Stimulated activated CD8-positive, alpha-beta memory T cell treated with anti-CD3 and anti-CD28 coated beads, Interleukin-12 subunit alpha, Interleukin-12 subunit beta, amount 100 ng/mL, for 24 hours (primary cell): ENCODE data around the gene CRMP1.

ENCODE experiments used
- DNase-seq: peaks from one replicate; pipeline ENCODE4 v3.0.0-alpha.2; 2020; ENCODE audit errors: extremely low read depth

Gene CRMP1

DNA sequence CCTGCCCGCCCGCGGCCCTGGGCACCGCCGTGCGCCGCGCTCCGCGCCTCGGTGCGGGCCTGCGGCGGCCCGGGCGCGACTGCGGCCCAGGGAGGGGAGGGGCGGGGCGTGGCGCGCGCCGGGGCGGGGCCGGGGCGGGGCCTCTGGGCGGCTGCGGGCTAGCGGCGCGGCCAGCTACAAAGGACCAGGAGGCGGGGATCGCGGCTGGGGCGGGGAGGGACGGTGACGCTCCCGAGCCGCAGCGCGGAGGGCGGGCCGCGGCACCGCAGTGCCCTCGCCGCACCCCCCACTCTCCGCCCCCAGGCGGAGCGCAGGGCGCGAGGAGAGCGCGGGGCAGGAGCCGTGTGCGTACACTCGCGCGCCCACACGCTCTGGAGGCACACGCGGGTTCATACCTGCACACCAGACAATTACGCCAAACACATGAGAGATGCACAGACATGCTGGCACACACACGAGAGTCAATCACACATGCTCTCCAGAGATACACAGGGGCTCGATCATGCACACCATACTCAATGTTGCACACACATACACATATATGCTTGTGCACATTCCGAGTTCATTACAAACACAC is at the start of gene CRMP1:
CRMP1 (minus strand) TSS at position 83 of the 577 bp plus-strand sequence. CDS start 117 bp downstream, outside the sequence.
- DNase-seq: no peak

GRCh38 chr4:5941601-5942000 is 48.7 kb upstream of the CRMP1 start:
- no peak for DNase-seq

GRCh38 chr4:5940470-5941203 is 47.8 kb upstream of the CRMP1 start:
- DNase-seq: no peak

- no peak for DNase-seq
These were observed 41.3 kb upstream of the CRMP1 start for GRCh38 chr4:5933996-5934831.

DNA sequence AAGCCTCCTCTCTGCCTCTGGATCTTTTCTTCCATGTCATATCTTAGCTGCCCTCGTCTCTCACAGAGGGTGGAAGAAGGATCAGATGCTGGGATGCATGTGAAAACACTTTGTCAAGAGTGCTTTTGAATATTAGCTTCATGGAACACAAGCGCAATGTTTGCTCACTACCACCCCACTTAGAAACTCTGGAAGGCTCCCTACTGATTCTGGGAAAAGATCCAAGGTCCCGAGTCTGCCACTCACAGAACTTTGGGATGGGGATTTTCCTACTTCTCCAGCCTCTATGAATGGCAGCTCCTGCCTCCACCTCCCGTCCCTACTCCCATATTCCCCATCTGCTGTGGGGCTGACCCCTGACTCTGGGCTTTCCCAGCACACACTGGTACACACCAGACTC is 40.2 kb upstream of the CRMP1 start:
- DNase-seq: no peak

- no peak for DNase-seq
These were observed 39.2 kb upstream of the CRMP1 start for GRCh38 chr4:5932035-5932568.

DNA sequence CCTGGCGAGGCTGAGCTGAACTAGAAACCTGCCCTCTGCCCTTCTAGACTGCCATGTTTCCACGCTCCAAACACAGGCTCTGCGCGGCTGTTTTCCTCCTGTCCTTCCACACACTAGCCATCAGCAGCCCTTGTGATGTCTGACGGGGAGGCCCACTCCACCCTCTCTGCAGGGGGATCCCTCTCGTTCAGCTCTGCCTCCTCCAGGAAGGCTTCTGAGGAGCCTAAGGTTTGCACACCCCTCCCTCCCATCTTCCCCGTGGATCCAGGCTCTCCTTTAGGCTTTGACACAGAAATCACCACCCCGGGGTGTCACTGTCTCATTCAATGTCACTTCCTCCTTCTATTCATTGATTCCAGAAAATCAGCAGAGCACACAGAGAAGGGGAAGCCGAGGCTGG is 38.6 kb upstream of the CRMP1 start:
- DNase-seq: no peak

GRCh38 chr4:5930876-5931275 is 38.0 kb upstream of the CRMP1 start:
- DNase-seq: no peak

DNA sequence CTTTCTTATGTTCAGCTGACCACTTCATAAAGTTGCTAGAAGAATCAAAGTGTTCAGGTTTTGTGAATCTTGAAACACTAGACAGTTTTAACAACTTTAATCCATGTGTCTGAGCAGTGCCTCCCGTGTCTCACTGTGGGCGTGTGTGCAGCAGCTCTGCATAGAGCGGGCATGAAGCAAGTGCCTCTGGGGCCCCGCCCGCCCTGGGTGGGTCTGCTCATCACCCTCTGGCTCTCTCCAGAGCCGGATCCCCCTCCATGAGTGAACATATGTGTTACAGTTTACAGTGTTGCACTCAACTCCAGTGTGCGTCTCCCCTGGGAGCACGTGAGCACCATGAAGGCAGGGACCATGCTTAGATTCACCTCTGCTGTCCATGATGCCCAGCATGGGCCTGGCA is 37.6 kb upstream of the CRMP1 start:
- no peak for DNase-seq

- no peak for DNase-seq
These were observed 36.0 kb upstream of the CRMP1 start for GRCh38 chr4:5928844-5929420.

DNA sequence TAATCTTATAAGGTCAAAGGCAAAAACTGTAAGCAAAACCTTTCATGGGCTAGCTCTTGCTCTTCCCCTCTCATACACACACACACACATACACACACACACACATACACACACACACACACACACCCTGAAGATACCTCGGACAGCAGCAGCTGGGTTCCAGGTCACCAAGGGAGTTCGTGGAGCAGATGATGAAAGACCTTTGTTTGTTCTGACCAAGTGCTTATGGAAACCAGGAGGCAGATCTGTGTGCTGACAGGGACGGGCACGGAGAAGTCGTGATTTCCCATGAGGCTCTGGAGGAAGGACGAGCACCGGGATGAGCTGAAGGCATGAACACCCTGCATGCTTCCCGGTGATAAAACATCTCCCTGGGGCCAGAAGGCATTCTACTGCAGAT is 35.4 kb upstream of the CRMP1 start:
- no peak for DNase-seq

DNA sequence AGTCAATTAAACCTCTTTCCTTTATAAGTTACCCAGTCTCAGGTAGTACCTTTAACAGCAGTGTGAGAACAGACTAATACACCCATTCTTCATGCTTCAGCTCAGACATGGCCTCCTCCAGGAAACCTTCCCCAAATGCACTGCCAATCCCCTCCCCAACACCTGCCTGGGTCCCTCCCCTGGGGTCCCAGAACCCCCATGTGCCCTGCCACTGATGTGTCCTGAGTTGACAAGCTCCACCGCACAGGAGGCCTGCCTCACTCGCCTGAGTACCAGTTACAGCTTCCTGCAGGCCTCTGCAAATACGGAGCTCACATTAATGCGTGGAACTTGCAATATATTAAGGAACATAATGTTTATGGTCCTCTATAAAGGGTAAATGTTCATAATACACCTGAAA is 34.9 kb upstream of the CRMP1 start:
- DNase-seq: no peak

GRCh38 chr4:5927116-5927515 is 34.2 kb upstream of the CRMP1 start:
- DNase-seq: no peak

DNA sequence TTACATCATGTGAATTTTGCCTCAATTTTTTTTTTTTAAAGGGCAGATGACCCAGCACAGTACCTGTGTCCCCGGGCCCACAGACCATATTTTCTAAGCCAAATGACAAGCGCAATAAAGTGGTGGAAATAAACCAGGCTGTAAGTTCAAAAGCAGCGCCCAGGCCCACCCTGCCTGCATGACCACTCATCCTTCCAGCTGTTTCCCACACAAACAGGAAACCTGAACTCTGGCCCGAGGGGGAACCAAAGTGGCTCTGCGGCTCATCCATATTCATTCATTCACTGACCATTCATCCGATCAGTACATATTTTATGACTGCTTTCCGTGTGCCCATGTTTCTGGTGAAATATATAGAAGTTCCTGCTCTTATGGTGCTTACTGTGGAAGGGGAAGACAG is 33.7 kb upstream of the CRMP1 start:
- DNase-seq: no peak

GRCh38 chr4:5925419-5926200 is 32.7 kb upstream of the CRMP1 start:
- DNase-seq: no peak

DNA sequence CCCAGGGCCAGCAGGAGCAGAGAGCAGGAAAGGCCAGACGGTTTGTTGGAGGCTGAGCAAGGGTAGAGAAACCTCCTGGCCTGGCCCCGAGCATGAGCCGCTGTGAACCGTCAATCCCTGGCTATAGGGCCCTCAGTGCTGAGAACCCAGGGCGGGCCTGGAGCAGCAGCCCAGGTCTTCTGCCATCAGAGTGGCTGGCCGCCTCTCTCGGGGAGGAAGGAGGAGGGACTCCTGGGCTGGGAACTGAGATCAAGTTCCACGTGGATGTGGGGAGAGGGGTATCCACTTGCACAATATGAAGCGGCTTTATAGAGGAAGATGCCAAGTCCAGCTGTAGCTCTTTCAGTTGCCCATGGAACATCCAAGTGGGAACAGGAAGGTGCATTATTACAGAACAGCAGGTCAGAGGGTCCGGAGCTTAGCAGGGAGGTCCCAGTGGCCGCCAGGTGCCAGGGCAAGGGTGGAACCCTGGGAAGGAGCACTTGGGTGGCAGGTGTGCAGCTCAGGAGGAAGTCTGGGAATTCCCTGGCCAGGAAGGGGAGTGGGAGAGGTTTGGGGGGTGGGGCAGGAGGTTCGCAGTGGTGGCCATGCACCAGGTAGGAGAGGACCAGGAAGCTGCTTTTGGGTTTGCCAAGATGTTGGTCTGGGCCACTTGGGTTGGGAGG is 31.7 kb upstream of the CRMP1 start:
- no peak for DNase-seq

DNA sequence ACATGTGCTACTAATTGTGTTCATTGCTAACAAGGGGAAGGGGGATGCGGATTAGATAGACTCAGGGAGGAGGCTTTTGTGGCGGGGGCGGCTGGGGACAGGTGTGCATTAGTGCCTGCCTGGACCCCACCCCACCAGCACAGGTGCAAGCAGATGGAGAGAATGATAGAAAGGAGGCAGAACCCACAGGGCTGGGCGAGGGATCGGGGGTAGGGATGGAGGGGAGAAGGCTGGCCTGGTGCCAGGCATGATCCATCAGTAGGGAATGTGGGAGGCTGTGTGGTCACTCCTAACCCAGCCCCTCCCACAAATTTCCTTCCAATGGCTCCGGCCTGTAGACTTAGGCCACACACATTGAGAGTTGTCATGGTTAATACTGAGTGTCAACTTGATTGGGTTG is 30.5 kb upstream of the CRMP1 start:
- DNase-seq: no peak

GRCh38 chr4:5922556-5922955 is 29.7 kb upstream of the CRMP1 start:
- DNase-seq: no peak

DNA sequence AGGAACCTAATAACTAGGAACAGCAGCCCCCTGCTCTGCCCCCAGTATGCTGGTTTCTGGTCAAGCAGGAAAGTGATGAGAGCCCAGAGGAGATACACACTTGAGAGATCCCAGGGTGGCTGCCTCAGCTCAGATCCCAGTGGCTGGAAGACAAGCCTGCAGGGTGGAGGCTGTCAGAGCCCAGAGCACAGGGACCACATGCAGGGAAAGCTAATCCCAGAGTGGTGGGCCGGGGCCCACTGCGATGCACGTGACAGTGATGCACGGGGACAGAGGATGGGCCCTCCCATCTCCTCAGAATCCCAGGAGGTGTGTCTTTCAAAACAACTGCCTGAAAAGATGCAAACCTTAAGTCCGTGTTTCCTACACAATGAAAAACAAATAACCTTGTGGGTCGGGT is 29.1 kb upstream of the CRMP1 start:
- no peak for DNase-seq

- no peak for DNase-seq
These were observed 28.5 kb upstream of the CRMP1 start for GRCh38 chr4:5921101-5921980.
